Endothelial cell of umbilical vein (primary cell): ENCODE results near the gene PKP3. TPM values are rescaled to one million over a fixed set of nuclear protein-coding genes. Genes with fewer than 3 reads are reported as not detected.
A peak's percentile ranks its signal among the peaks of the same experiment; 100 is the strongest.

Experiments
- BruUV-seq: library from RNA; stranded (reverse); fragments of 400-500 nt; replicated peaks from 2 replicates; lab custom pipeline; 2021; lab: Mats Ljungman, UMichigan
- CTCF ChIA-PET: fragments of 300-600, 350-600 bp; sonication (Branson Sonifier 250); formaldehyde crosslinking; loops from one replicate; lab custom pipeline; 2021; ENCODE audit warnings: antibody characterized with exemption, inconsistent platforms; lab: Charles Lee
- POLR2A ChIA-PET: fragments of 300-600, 350-600 bp; sonication (Branson Sonifier 250); formaldehyde crosslinking; loops from one replicate; lab custom pipeline; 2021; ENCODE audit warnings: antibody characterized with exemption, inconsistent platforms; lab: Charles Lee
- DNase-seq: peaks from one replicate; pipeline ENCODE4 v3.0.0-alpha.2; 2011; ENCODE audit warnings: low read depth, low spot score
- FAIRE-seq: peaks from 2 replicates; lab custom pipeline; 2011; peaks lifted over from hg19 to GRCh38; lab: Jason Lieb, UNC
- H2AFZ ChIP-seq: 2 replicates; pipeline ENCODE4 v1.6.0; 2012; ENCODE audit warnings: low read depth, low read length, control low read depth, inconsistent platforms
- H3K27ac ChIP-seq: 2 replicates; pipeline ENCODE4 v1.5.1; 2011; ENCODE audit warnings: low read depth, mild to moderate bottlenecking, control low read depth, low read length, moderate library complexity; ENCODE audit not compliant: insufficient read depth
- H3K27me3 ChIP-seq, 2 experiments: 2 replicates each; pipeline versions ENCODE4 v1.6.0 to v1.6.1; 2011; ENCODE audit warnings: low read length in 2 of 2, mixed read lengths in 1 of 2; ENCODE audit not compliant: control insufficient read depth in 2 of 2, insufficient read depth in 2 of 2
- H3K36me3 ChIP-seq, 2 experiments: 2 replicates in 1 of 2; 3 replicates in 1 of 2; pipeline ENCODE4 v1.5.1; 2011; ENCODE audit warnings: low read length in 2 of 2, mild to moderate bottlenecking in 1 of 2, moderate library complexity in 1 of 2; ENCODE audit not compliant: control insufficient read depth in 2 of 2, insufficient read depth in 2 of 2; ENCODE audit errors: extremely low read depth in 1 of 2
- H3K4me1 ChIP-seq: 3 replicates; pipeline ENCODE4 v1.5.1; 2011; ENCODE audit warnings: mild to moderate bottlenecking, low read length; ENCODE audit not compliant: control insufficient read depth, insufficient read depth; ENCODE audit errors: extremely low read depth
- H3K4me2 ChIP-seq: 2 replicates; pipeline ENCODE4 v1.6.1; 2011; ENCODE audit warnings: low read length, control low read depth, mixed read lengths; ENCODE audit not compliant: insufficient read depth
- H3K4me3 ChIP-seq, 3 experiments: fragments of 200-600 bp in 1 of 3; sonication (generic), shearing (Covaris generic) in 1 of 3; replicated peaks in 1 of 3; 2 replicates each; pipeline ENCODE4 v1.5.1; 2011 to 2016; ENCODE audit warnings: control low read depth in 3 of 3, low read length in 3 of 3, mild to moderate bottlenecking in 2 of 3, inconsistent platforms in 1 of 3, low read depth in 1 of 3, moderate library complexity in 1 of 3; ENCODE audit not compliant: insufficient read depth in 1 of 3
- H3K79me2 ChIP-seq: 2 replicates; pipeline ENCODE4 v1.6.0; 2012; ENCODE audit warnings: low read length, inconsistent platforms; ENCODE audit not compliant: control insufficient read depth, insufficient read depth
- H3K9ac ChIP-seq: replicated peaks from 2 replicates; pipeline ENCODE3; 2011; ENCODE audit warnings: low read length, control low read depth; ENCODE audit not compliant: insufficient read depth; ENCODE audit errors: extremely low read depth
- H3K9me1 ChIP-seq: replicated peaks from 3 replicates; pipeline ENCODE4 v1.6.0; 2011; ENCODE audit warnings: mild to moderate bottlenecking, low read length; ENCODE audit not compliant: control insufficient read depth, insufficient read depth; ENCODE audit errors: extremely low read depth
- H3K9me3 ChIP-seq: replicated peaks from 2 replicates; pipeline ENCODE4 v1.5.1; 2012; ENCODE audit warnings: low read length, inconsistent platforms; ENCODE audit not compliant: control insufficient read depth, insufficient read depth
- H4K20me1 ChIP-seq: replicated peaks from 2 replicates; pipeline ENCODE3; 2011; ENCODE audit warnings: mild to moderate bottlenecking, low read length; ENCODE audit not compliant: control insufficient read depth, insufficient read depth; ENCODE audit errors: extremely low read depth
- CTCF ChIP-seq, 2 donors: IDR thresholded peaks; 1 replicate in 1 of 2; 2 replicates in 1 of 2; pipeline ENCODE4 v1.5.1; 2011; ENCODE audit warnings: low read length in 2 of 2, mild to moderate bottlenecking in 2 of 2, moderate library complexity in 2 of 2, control low read depth in 1 of 2, inconsistent platforms in 1 of 2, low read depth in 1 of 2; ENCODE audit not compliant: insufficient read depth in 1 of 2; ENCODE audit errors: extremely low read depth in 1 of 2
- EZH2 ChIP-seq: IDR thresholded peaks from 2 replicates; pipeline ENCODE4 v1.6.1; 2012; ENCODE audit warnings: borderline replicate concordance, low read depth, mild to moderate bottlenecking, moderate library complexity, low read length, inconsistent platforms; ENCODE audit not compliant: severe bottlenecking
- FOS ChIP-seq: IDR thresholded peaks from 2 replicates; pipeline ENCODE4 v1.6.1; 2011; ENCODE audit warnings: mild to moderate bottlenecking, low read length, moderate library complexity, borderline replicate concordance; ENCODE audit not compliant: insufficient read depth
- GATA2 ChIP-seq: IDR thresholded peaks from 2 replicates; pipeline ENCODE4 v1.7.0; 2011; ENCODE audit warnings: low read depth, mild to moderate bottlenecking, moderate library complexity, mixed read lengths, low read length; ENCODE audit not compliant: insufficient read length, insufficient read depth
- JUN ChIP-seq: IDR thresholded peaks from 2 replicates; pipeline ENCODE4 v1.6.1; 2011; ENCODE audit warnings: borderline replicate concordance, low read depth; ENCODE audit not compliant: insufficient read length, insufficient read depth
- MAX ChIP-seq: IDR thresholded peaks from 2 replicates; pipeline ENCODE4 v1.6.1; 2011; ENCODE audit not compliant: insufficient read depth, insufficient read length
- MYC ChIP-seq: IDR thresholded peaks from one replicate; pipeline ENCODE4 v1.6.1; 2011; ENCODE audit warnings: mild to moderate bottlenecking, low read depth, low read length
- POLR2A ChIP-seq: IDR thresholded peaks from 2 replicates; pipeline ENCODE4 v1.6.1; 2012; ENCODE audit warnings: low read depth, mild to moderate bottlenecking, control low read depth, low read length
- POLR2AphosphoS5 ChIP-seq: IDR thresholded peaks from 2 replicates; pipeline ENCODE4 v1.6.1; 2012; ENCODE audit warnings: low read depth, mild to moderate bottlenecking, control low read depth, low read length, moderate library complexity; ENCODE audit not compliant: insufficient read depth
- dilution Hi-C: fragments of 300-500 bp; cut with MboI; formaldehyde crosslinking; loops from one replicate; pipeline ENCODE4 v1.15.0; 2019; ENCODE audit warnings: low sequenced_read_pairs; ENCODE audit not compliant: extremely low pct_ligation_motif_present
- intact Hi-C: fragments of 100-400 bp; cut with micrococcal nuclease; formaldehyde crosslinking; loops from one replicate; pipeline ENCODE4 v1.10.0; 2022
- polyA plus RNA-seq, 4 experiments: library from polyadenylated mRNA; depleted of rRNA in 3 of 4; stranded (reverse) in 3 of 4; unstranded in 1 of 4; fragments of >200 nt; gene quantifications; 2 replicates each; pipeline versions ENCODE4 v1.2.1 to v1.2.3, GENCODE V29; 2011 to 2012; ENCODE audit warnings: missing spikeins in 1 of 4
- total RNA-seq: library from RNA; stranded (reverse); gene quantifications from 2 replicates; pipeline ENCODE4 v1.2.3, GENCODE V29; 2021

PKP3 gene
- total and polyA plus RNA-seq, 2 donors (not counting 3 experiments of a cell fraction or from before 2014, with no cell fraction given): 0.27 to 0.59 TPM

- no peak for DNase-seq
- Histone ChIP-seq H3K27me3 (peaks cover 17 to 20% of the 10 kb centered on the region in 2 experiments), H3K36me3 (no peaks in the 10 kb centered on the region), H4K20me1 (no peaks in the 10 kb centered on the region), H3K4me1 (no peaks in the 10 kb centered on the region), H3K9ac (no peak within 1 kb of the TSS), H3K27ac (no peak within 1 kb of the TSS), H3K9me3 (no peaks in the 10 kb centered on the region), H3K79me2 (no peaks in the 10 kb centered on the region), H3K4me3 (peak within 1 kb of the TSS in 1 of 3 experiments; percentile 21), H3K9me1 (no peaks in the 10 kb centered on the region), H2AFZ (no peak within 1 kb of the TSS), H3K4me2 (no peak within 1 kb of the TSS)
- POLR2A ChIA-PET: no interaction called here
- intact Hi-C loops: loop anchor here (2.0 kb wide), 1 partner anchor 79 kb away; no protein-coding TSS in a partner anchor
- TF ChIP-seq FOS (no peak), POLR2AphosphoS5 (no peak), CTCF (IDR thresholded peaks at IDR 0.05; ENCODE audit: extremely low read depth in 1 of 2, insufficient read depth in 1 of 2, low read depth in 1 of 2, low read length in 2 of 2) (no peak), JUN (no peak), EZH2 (no peak), POLR2A (no peak), MAX (no peak), MYC (no peak), GATA2 (no peak)
- no peak for FAIRE-seq
- BruUV-seq: no TSS peak
- CTCF ChIA-PET: interaction anchor here (1.2 kb wide), 2 partner anchors 17 to 65 kb away, joined by 3 read pairs; no protein-coding TSS in a partner anchor
- dilution Hi-C loops: no loop called here
Observed at GRCh38 chr11:369336-370018, 24.5 kb upstream of the PKP3 start, which contains the start of gene B4GALNT4. B4GALNT4 (plus strand) TSS chr11:369499; CDS start chr11:369804, 305 bp downstream.
